WERI-Rb-1 (cell line): ENCODE measurements around the gene SETDB2.

Experiments used
- DNase-seq: peaks from one replicate; pipeline ENCODE4 v3.0.0-alpha.2; 2020
- H3K27ac ChIP-seq: fragments of 250-450 bp; sonication (Bioruptor Pico); 2 replicates; pipeline ENCODE4 v1.5.1; 2020; ENCODE audit warnings: mild to moderate bottlenecking, moderate library complexity
- H3K27me3 ChIP-seq: fragments of 250-450 bp; sonication (Bioruptor Pico); 2 replicates; pipeline ENCODE4 v1.5.1; 2021; ENCODE audit warnings: mild to moderate bottlenecking, low read depth, moderate library complexity; ENCODE audit not compliant: insufficient read depth, severe bottlenecking
- H3K36me3 ChIP-seq: fragments of 250-450 bp; sonication (Bioruptor Pico); 2 replicates; pipeline ENCODE4 v1.5.1; 2020; ENCODE audit warnings: mild to moderate bottlenecking, moderate library complexity
- H3K4me3 ChIP-seq: 2 replicates; pipeline ENCODE4 v1.5.1; 2011; ENCODE audit warnings: low read depth, mild to moderate bottlenecking, control low read depth, low read length
- H3K9me3 ChIP-seq: fragments of 250-450 bp; sonication (Bioruptor Pico); 2 replicates; pipeline ENCODE4 v1.5.1; 2021; ENCODE audit warnings: mild to moderate bottlenecking, moderate library complexity; ENCODE audit not compliant: severe bottlenecking
- TF ChIP-seq, protein P1 (sequence below): IDR thresholded peaks from 2 replicates; pipeline ENCODE4 v1.5.1; 2011; ENCODE audit warnings: low read depth, mild to moderate bottlenecking, control low read depth, inconsistent platforms, low read length

SETDB2 gene

DNA sequence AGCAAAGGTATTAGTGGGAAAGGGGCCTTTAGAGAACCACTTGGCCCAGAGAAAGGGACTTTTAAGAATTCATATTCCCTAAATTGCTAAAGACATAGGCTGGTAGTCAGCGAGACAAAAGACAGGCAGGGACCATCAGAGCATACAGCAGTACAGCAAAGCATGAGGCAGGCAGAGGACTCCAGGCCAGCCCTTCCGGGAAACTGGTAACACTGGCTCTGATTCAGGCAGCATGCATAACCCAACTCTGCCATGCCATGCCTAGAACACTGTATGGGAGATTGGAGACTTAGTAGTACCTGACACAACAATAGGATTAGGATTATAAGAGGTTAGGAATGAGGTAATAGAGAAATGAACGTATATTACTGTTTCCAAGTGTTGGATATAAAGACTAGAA, 35.1 kb upstream of the SETDB2 start:
- no peaks in the 10 kb centered on the region for H3K36me3 ChIP-seq
- H3K9me3 ChIP-seq = no peaks in the 10 kb centered on the region
- no peak overlapping the region for H3K4me3 ChIP-seq
- H3K27ac ChIP-seq = no peak overlapping the region
- TF ChIP-seq, protein P1, sequence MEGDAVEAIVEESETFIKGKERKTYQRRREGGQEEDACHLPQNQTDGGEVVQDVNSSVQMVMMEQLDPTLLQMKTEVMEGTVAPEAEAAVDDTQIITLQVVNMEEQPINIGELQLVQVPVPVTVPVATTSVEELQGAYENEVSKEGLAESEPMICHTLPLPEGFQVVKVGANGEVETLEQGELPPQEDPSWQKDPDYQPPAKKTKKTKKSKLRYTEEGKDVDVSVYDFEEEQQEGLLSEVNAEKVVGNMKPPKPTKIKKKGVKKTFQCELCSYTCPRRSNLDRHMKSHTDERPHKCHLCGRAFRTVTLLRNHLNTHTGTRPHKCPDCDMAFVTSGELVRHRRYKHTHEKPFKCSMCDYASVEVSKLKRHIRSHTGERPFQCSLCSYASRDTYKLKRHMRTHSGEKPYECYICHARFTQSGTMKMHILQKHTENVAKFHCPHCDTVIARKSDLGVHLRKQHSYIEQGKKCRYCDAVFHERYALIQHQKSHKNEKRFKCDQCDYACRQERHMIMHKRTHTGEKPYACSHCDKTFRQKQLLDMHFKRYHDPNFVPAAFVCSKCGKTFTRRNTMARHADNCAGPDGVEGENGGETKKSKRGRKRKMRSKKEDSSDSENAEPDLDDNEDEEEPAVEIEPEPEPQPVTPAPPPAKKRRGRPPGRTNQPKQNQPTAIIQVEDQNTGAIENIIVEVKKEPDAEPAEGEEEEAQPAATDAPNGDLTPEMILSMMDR = no peak
- H3K27me3 ChIP-seq = no peaks in the 10 kb centered on the region
- DNase-seq = no peak

GRCh38 chr13:49410006-49410405, 34.1 kb upstream of the SETDB2 start:
- DNase-seq = no peak
- Histone ChIP-seq H3K9me3 (no peaks in the 10 kb centered on the region), H3K27me3 (no peaks in the 10 kb centered on the region), H3K4me3 (no peak overlapping the region), H3K27ac (no peak overlapping the region), H3K36me3 (no peaks in the 10 kb centered on the region)
- TF ChIP-seq, protein P1 = no peak

DNA sequence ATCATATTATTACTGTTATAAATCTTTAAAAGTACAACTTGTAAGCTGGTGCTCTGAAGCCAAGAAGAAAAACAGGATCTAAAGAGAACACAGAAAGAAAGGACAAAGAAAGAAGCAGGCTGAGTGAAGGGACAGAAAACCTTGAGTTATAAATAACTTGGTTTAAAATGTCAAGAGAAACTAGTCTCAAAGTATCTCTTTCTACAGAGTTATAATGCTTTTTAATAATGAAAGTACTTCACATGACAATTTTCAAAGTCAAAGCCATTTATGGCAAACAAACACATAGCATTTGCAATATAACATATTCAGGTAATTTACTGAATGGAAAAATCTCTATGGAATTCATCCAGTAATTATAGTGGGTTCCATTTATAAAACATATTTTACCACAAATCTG, 33.6 kb upstream of the SETDB2 start:
- Histone ChIP-seq H3K9me3 (no peaks in the 10 kb centered on the region), H3K4me3 (no peak overlapping the region), H3K27ac (no peak overlapping the region), H3K36me3 (no peaks in the 10 kb centered on the region), H3K27me3 (no peaks in the 10 kb centered on the region)
- DNase-seq = no peak
- TF ChIP-seq, protein P1 = no peak

- TF ChIP-seq, protein P1 = no peak
- no peaks in the 10 kb centered on the region for H3K27me3 ChIP-seq
- H3K36me3 ChIP-seq = no peaks in the 10 kb centered on the region
- H3K4me3 ChIP-seq = no peak overlapping the region
- H3K9me3 ChIP-seq = no peaks in the 10 kb centered on the region
- DNase-seq = no peak
- H3K27ac ChIP-seq = no peak overlapping the region
Observed at GRCh38 chr13:49411353-49411752, 32.7 kb upstream of the SETDB2 start.

GRCh38 chr13:49412749-49413148, 31.3 kb upstream of the SETDB2 start:
- H3K27me3 ChIP-seq = no peaks in the 10 kb centered on the region
- no peak overlapping the region for H3K4me3 ChIP-seq
- H3K27ac ChIP-seq = no peak overlapping the region
- no peaks in the 10 kb centered on the region for H3K9me3 ChIP-seq
- TF ChIP-seq, protein P1 = no peak
- H3K36me3 ChIP-seq = no peaks in the 10 kb centered on the region
- DNase-seq = no peak

DNA sequence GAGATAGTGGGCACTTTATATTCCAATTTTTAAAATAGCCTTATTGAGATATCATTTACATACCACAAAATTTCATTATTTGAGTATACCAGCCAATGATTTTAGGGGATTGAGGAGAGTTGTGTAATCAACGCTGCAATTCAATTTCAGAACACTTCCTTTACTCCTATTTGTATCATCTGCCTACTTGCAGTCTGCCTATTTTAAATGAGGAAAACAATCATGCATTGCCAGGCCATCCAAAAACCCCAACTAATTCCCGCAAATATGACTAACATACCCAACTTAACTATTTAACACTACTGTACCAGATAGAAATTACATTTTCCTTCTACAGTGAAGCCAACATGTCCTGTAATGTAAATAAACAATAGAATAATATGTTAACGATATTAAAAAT, 26.9 kb upstream of the SETDB2 start:
- Histone ChIP-seq H3K36me3 (no peaks in the 10 kb centered on the region), H3K9me3 (no peaks in the 10 kb centered on the region), H3K4me3 (no peak overlapping the region), H3K27me3 (no peaks in the 10 kb centered on the region), H3K27ac (no peak overlapping the region)
- no peak for DNase-seq
- TF ChIP-seq, protein P1 = no peak
